Stimulated activated CD8-positive, alpha-beta memory T cell treated with anti-CD3 and anti-CD28 coated beads, Interleukin-15, amount 100 ng/mL, for 1 hour (primary cell): Measurements from ENCODE around the gene GALNT8.
"Not testable (repeated sequence)": the region's sequence is repeated elsewhere in the genome, so short reads cannot be mapped to it uniquely, and the experiment has no call there.

Experiments used
- DNase-seq: peaks from one replicate; pipeline ENCODE4 v3.0.0-alpha.2; 2020; ENCODE audit warnings: low read depth

Gene GALNT8

GRCh38 chr12:4745249-4745648 is 25.0 kb downstream of the GALNT8 start:
- DNase-seq = no peak

GRCh38 chr12:4751654-4752053 is 31.5 kb downstream of the GALNT8 start:
- DNase-seq = not testable (repeated sequence)

- DNase-seq = no peak
These were observed 42.6 kb downstream of the GALNT8 start for GRCh38 chr12:4762773-4763172.

- DNase-seq = no peak
These were observed 43.3 kb downstream of the GALNT8 start for GRCh38 chr12:4763549-4763948.

GRCh38 chr12:4766445-4766844 is 46.2 kb downstream of the GALNT8 start:
- DNase-seq = no peak

- no peak for DNase-seq
These were observed 47.0 kb downstream of the GALNT8 start for GRCh38 chr12:4767186-4767585.

GRCh38 chr12:4768341-4768740 is 48.1 kb downstream of the GALNT8 start:
- no peak for DNase-seq

GRCh38 chr12:4769073-4769472 is 48.9 kb downstream of the GALNT8 start:
- no peak for DNase-seq

GRCh38 chr12:4771172-4771959 is 51.2 kb downstream of the GALNT8 start:
- no peak for DNase-seq

GRCh38 chr12:4771960-4772566 is 51.9 kb downstream of the GALNT8 start:
- no peak for DNase-seq

- DNase-seq = no peak
These were observed 55.7 kb downstream of the GALNT8 start for GRCh38 chr12:4775936-4776335.

GRCh38 chr12:4779749-4780148 is 59.5 kb downstream of the GALNT8 start:
- DNase-seq = no peak

- DNase-seq = no peak
These were observed 60.7 kb downstream of the GALNT8 start for GRCh38 chr12:4780641-4781611.

- no peak for DNase-seq
These were observed 64.3 kb downstream of the GALNT8 start for GRCh38 chr12:4784404-4785054.

- DNase-seq = no peak
These were observed 66.6 kb downstream of the GALNT8 start for GRCh38 chr12:4786795-4787194.

- no peak for DNase-seq
These were observed 67.8 kb downstream of the GALNT8 start for GRCh38 chr12:4787965-4788364.

GRCh38 chr12:4789776-4790175 is 69.6 kb downstream of the GALNT8 start:
- no peak for DNase-seq

- DNase-seq = no peak
These were observed 71.3 kb downstream of the GALNT8 start for GRCh38 chr12:4791497-4791896.

GRCh38 chr12:4794491-4794890 is 74.3 kb downstream of the GALNT8 start:
- DNase-seq = no peak

GRCh38 chr12:4796216-4796615 is 76.0 kb downstream of the GALNT8 start:
- DNase-seq = no peak

- DNase-seq = no peak
These were observed 76.7 kb downstream of the GALNT8 start for GRCh38 chr12:4796694-4797482.
